ENCODE measurements around the gene CD46. TPM values are rescaled to one million over a fixed set of nuclear protein-coding genes. Genes with fewer than 3 reads are reported as not detected.

Gene CD46
- total and polyA plus RNA-seq, 10 of the 15 experiments (the other 5 are each of a cell fraction or from before 2014, with no cell fraction given) = 61.1 to 198 (median 81.4) TPM

DNA sequence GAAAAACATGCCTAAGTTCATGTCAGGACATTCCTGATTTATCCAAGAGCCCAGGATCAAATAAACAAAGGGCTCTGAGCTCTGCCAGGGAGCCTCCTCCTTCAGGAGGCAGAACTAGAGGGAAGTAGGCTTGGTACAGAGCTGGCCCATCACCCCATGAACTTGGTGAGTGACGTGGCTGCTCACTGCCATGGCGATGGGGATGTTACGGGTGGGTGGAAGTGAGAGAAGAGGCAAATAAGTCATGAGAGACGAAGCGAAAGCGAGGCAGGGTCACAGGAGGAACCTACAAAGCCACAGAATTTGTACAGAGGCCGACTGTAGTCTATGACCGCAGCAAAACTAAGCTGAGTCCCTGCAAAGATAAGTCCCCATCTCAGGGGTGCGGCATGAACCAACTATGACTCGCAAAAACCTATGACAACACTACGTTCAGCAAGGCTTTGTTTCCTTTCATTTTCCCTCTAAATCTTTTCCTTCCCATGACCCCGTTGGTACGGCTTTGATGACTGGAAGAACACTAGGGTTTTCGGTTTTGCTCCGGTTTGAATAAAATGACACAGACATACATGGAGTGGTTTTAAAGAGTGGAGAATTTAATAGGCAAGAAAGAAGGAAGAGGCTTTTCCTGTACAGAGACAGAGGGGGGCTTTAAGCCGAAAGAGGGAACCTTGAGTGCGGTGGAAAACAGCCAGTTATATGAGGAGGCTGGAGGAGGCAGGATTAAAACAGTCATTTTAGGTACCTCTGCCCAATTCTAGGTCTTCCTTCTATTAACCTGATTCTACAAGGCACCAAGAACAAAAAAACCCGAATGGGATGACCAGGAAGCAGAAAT is 74.1 kb downstream of the CD46 start (continued):
- TF ChIP-seq CHD1 (IDR thresholded peaks at IDR 0.05; ENCODE audit: low read depth, low read length) (0 out of 2 replicates have a peak, but pooled peaks have one; percentile 55), NR2F1 (conservative IDR thresholded peaks at IDR 0.05) (peak; percentile 95), HDAC6 (IDR thresholded peaks at IDR 0.05; ENCODE audit: unreplicated experiment) (no peak), IKZF2 (IDR thresholded peaks at IDR 0.05) (peak; percentile 88; a peak in 3 of 4 replicates), RUNX3 (IDR thresholded peaks at IDR 0.05; ENCODE audit: low read length) (peak; percentile 97), KAT2A (conservative IDR thresholded peaks at IDR 0.05; ENCODE audit: control insufficient read depth, low read depth, low read length) (no peak), HDAC2 (IDR thresholded peaks at IDR 0.05) (no peak), BCL11A (IDR thresholded peaks at IDR 0.05; ENCODE audit: low read depth, low read length) (peak; percentile 79), ETV6 (conservative IDR thresholded peaks at IDR 0.05 in 1 of 2, IDR thresholded peaks at IDR 0.05 in 1 of 2; ENCODE audit: borderline replicate concordance in 1 of 2, low read depth in 1 of 2) (peak in 1 of 2 experiments; percentile 77; a peak in 2 of 4 replicates), CBX3 (IDR thresholded peaks at IDR 0.05; ENCODE audit: borderline replicate concordance, low read depth) (no peak), BMI1 (IDR thresholded peaks at IDR 0.05; ENCODE audit: borderline replicate concordance) (peak; percentile 92), POLR2AphosphoS2 (IDR thresholded peaks at IDR 0.05; ENCODE audit: low read depth, low read length) (0 out of 2 replicates have a peak, but pooled peaks have one; percentile 37), DPF2 (IDR thresholded peaks at IDR 0.05) (peak; percentile 81), SREBF2 (IDR thresholded peaks at IDR 0.05; ENCODE audit: low read length) (no peak), ZNF274 (IDR thresholded peaks at IDR 0.05; ENCODE audit: insufficient read depth, insufficient read length) (no peak)
- TF ChIP-seq, protein P1, sequence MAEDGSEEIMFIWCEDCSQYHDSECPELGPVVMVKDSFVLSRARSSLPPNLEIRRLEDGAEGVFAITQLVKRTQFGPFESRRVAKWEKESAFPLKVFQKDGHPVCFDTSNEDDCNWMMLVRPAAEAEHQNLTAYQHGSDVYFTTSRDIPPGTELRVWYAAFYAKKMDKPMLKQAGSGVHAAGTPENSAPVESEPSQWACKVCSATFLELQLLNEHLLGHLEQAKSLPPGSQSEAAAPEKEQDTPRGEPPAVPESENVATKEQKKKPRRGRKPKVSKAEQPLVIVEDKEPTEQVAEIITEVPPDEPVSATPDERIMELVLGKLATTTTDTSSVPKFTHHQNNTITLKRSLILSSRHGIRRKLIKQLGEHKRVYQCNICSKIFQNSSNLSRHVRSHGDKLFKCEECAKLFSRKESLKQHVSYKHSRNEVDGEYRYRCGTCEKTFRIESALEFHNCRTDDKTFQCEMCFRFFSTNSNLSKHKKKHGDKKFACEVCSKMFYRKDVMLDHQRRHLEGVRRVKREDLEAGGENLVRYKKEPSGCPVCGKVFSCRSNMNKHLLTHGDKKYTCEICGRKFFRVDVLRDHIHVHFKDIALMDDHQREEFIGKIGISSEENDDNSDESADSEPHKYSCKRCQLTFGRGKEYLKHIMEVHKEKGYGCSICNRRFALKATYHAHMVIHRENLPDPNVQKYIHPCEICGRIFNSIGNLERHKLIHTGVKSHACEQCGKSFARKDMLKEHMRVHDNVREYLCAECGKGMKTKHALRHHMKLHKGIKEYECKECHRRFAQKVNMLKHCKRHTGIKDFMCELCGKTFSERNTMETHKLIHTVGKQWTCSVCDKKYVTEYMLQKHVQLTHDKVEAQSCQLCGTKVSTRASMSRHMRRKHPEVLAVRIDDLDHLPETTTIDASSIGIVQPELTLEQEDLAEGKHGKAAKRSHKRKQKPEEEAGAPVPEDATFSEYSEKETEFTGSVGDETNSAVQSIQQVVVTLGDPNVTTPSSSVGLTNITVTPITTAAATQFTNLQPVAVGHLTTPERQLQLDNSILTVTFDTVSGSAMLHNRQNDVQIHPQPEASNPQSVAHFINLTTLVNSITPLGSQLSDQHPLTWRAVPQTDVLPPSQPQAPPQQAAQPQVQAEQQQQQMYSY (CRISPR knock-in tag; IDR thresholded peaks at IDR 0.05) = no peak
- TF ChIP-seq, protein P2, sequence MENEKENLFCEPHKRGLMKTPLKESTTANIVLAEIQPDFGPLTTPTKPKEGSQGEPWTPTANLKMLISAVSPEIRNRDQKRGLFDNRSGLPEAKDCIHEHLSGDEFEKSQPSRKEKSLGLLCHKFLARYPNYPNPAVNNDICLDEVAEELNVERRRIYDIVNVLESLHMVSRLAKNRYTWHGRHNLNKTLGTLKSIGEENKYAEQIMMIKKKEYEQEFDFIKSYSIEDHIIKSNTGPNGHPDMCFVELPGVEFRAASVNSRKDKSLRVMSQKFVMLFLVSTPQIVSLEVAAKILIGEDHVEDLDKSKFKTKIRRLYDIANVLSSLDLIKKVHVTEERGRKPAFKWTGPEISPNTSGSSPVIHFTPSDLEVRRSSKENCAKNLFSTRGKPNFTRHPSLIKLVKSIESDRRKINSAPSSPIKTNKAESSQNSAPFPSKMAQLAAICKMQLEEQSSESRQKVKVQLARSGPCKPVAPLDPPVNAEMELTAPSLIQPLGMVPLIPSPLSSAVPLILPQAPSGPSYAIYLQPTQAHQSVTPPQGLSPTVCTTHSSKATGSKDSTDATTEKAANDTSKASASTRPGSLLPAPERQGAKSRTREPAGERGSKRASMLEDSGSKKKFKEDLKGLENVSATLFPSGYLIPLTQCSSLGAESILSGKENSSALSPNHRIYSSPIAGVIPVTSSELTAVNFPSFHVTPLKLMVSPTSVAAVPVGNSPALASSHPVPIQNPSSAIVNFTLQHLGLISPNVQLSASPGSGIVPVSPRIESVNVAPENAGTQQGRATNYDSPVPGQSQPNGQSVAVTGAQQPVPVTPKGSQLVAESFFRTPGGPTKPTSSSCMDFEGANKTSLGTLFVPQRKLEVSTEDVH (IDR thresholded peaks at IDR 0.05; ENCODE audit: low read depth, partially characterized antibody) = no peak
- TF ChIP-seq, protein P3, sequence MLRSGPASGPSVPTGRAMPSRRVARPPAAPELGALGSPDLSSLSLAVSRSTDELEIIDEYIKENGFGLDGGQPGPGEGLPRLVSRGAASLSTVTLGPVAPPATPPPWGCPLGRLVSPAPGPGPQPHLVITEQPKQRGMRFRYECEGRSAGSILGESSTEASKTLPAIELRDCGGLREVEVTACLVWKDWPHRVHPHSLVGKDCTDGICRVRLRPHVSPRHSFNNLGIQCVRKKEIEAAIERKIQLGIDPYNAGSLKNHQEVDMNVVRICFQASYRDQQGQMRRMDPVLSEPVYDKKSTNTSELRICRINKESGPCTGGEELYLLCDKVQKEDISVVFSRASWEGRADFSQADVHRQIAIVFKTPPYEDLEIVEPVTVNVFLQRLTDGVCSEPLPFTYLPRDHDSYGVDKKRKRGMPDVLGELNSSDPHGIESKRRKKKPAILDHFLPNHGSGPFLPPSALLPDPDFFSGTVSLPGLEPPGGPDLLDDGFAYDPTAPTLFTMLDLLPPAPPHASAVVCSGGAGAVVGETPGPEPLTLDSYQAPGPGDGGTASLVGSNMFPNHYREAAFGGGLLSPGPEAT (IDR thresholded peaks at IDR 0.05; ENCODE audit: low read depth) = peak; percentile 90
